Fibroblast of skin of left biceps (primary cell): ENCODE results near the gene SLC35F4.
A peak's percentile ranks its signal among the peaks of the same experiment; 100 is the strongest.

Experiments used
- DNase-seq, 2 experiments: peaks; one replicate each; pipeline ENCODE4 v3.0.0-alpha.2; 2013; ENCODE audit warnings: low read depth in 2 of 2

The SLC35F4 gene

DNA sequence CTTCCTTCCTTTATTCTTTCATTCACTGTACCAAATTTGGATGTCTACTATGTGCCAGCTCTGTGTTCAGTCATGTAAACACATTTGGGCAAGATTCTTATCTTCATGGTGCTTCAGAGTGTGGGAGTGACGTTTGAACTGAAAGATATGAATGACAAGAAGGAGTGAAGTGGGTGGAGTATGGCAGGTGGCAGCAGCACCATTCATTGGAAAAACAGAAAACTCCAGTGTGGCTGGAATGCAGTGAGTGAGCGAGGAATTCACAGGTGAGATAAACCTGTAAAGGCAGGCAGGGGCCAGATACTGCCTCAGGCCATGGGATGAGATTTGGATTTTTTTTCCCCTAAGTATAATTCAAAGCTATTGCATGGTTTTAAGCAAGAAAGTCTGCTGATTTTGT, 231.6 kb downstream of the SLC35F4 start:
- DNase-seq: no peak

DNA sequence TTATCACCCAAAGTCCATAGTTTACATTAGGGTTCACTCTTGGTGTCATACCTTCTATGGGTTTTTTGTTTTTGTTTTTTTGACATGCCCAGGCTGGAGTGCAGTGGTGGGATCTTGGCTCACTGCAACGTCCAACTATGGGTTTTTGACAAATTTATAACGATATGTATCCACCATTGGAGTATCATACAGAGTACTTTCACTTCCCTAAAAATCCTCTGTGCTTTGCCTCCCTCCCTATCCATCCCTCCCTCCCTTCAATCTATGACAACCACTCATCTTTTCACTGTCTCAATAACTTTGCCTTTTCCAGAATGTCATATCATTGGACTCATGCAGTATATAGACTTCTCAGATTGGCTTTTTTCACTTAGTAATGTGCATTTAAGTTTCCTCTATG, 233.2 kb downstream of the SLC35F4 start:
- no peak for DNase-seq

DNA sequence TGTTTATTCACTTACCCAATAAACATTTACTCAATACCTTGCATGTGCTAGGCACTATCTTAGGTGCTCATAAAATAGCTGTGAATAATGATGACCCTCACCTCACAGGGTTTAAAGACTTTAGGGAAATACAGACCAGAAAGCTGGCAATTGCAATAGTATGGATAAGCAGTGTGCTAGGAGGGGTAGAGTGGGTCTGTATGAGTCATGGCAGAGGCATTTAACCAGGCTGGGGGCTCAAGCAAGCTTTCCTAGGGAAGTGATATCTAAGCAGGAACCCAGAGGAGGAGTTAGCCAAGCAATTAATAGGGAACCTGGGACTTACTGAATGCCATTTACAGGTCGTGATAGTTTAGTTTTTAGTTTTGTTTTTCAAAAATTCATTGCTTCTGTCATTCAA, 248.4 kb downstream of the SLC35F4 start:
- DNase-seq: no peak

DNA sequence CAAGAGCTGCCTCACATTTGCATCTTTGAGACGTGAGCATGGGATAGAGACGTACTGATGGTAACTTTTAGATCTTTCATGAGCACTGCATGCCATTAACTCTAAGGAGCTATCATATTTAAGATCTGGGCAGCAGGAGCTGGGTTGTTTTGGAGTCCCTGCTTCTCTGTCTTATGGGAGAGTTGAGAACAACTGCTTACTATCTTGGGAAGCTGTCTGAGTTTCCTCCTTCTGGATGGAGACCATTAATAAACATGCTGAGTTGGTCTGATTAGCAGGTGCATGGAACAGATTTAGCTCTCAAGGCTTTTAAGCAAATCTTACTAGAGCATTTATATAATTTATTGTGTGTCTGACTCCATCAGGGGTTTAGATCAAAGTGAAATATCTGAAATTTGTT, 252.9 kb downstream of the SLC35F4 start:
- DNase-seq: no peak

DNA sequence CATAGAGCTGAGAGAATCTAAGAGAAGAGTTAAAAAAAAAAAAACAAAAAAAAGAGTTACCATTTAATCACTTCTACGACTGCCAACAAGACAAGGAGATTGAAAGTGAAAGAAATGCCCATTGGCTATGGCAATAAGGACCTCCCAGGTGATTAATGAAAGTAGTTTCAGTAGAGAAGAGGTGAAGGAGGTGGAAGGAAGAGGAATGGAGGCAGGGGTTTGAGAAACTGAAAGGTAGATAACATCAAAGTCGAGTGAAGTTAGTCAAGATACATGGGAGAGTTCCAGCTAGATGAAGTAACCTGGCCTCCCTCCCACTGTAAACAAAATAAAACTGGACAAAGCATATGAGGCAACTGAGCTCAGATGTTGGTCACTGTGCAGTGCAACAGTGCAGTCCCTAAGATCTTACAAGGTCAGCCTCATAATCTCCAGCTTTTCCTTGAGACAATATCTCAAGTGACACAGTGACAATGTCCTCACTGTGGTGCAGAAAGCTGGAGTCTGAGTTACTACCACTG, 254.3 kb downstream of the SLC35F4 start:
- DNase-seq: no peak

DNA sequence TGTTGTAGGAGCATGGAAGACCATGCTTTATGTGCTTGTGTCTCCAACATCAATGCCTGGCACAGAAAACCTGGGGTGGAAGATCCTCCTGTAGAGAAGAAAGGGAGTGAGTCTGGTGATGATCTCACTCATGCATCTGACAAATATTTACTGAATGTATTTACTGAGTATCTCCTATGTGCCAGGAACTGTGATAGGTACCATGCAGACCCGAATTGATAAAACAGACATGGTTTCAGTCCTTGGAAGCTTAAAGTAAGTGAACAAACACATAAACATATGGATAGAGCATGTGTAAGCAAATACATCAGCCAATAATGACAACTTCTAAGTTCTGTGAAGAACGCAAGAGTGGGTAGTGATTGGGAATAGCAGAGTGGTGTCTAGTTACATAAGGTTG, 255.3 kb downstream of the SLC35F4 start:
- DNase-seq: no peak

DNA sequence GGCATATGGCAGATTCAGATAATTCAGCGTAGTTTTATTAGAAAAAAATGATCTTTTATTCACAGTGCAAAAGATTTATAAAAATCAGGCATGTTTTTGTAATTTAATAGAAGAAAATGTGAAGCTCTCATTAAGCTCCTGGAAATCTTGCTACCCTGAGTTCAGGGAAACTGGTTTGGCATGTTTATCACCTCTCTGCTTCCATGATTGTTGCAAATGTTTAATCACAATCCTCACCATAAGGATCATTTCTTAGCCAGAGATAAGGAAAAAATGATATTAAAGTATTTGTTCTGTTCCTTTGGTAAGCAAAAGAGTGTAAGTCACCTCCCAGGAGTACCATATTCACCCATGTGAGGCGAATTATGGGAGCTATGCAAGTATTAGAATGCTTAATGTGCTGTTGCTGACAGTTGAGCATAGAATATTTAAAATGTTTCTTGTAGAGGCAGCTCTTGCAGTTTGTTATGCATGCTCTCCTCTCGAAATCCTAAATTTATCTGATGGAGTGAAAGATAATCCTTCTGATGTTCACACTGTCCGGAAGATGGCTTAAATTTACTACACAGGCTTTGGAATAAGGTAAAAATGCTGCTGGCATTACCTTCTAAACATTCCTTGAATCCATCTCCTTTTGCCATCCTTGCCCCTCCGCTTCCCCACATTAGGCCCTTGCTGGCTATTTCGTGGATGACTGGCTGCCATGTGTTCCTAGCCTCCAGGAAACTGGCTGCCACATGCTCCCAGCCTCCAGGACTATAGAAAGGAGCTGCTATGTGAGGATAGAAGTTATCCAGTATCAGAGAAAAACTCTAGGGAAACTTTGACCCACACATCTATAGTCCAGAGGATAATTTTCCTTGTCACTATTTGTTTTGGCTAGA, 256.5 kb downstream of the SLC35F4 start:
- DNase-seq: no peak

DNA sequence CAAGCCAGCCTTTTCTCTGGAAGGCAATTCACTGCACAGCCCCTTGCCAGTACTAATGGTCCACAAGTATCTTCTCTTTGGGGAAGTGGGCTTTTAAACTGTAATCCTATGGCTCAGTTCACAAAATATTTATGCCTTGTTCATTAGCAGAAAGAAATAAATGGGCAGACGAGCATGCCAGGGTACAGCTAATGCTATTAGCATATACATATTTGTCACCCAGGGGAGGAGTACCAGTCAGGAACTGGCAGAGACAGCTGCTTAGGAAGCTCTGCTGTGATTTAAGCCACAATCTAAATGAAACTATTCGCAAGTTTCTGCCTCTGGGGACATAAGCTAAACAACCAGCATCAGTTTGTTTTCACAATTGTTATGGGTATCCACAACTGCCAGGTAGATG, 258.8 kb downstream of the SLC35F4 start:
- no peak for DNase-seq

DNA sequence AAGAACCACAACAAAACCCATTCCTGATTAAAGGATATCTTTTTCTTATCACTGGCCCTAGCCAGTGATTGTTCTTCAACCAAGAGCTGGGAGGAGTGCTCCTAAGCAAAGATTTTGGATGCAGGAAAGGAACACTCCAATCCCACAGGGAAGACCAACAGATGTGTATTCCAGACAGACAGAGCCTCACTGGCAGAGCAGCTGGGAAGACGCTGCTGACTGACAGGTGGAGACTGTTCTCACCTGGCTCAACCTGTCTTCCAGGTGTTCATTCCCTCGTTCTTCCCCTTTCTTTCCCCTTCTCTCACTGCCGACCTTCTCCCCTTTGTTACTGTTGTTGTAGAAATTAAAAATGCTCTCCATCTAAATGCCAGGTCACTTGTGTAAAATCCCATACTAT, 282.5 kb downstream of the SLC35F4 start:
- DNase-seq: no peak

DNA sequence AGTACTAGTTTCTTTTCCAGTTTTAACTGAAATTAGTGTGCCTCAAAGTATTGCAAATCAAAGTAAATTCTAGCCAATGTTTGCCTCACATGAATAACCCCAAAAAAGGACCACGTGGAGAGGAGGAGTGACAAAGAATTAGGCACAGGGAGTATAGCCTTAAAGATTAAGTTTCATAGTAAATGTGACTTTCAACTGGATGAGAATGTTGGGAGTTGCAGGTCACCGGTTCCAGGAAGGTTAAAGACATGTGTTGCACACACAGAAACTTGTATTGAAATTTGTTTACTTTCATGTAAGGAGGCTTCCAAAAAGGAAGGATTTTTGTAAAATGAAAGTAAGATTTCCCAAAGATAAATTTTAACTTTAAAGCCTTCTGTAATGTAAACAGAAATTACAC, 283.1 kb downstream of the SLC35F4 start:
- no peak for DNase-seq

DNA sequence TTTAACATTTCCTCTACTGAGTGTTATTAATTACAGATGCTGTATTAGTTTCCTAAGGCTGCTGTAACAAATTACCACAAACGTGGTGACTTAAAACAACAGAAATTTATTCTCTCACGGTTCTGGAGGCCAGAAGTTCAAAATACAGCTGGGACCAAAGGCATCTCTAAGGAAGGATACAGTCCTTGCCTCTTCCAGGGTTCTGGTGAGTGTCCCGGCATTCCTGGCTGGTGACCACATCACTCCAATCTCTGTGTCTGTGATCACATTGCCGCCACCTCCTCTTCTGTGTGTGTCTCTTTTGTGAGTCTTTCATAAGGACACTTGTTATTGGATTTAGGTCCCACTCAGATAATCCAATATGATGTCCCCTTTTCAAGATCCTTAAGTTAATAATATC, 287.1 kb downstream of the SLC35F4 start:
- DNase-seq: no peak

DNA sequence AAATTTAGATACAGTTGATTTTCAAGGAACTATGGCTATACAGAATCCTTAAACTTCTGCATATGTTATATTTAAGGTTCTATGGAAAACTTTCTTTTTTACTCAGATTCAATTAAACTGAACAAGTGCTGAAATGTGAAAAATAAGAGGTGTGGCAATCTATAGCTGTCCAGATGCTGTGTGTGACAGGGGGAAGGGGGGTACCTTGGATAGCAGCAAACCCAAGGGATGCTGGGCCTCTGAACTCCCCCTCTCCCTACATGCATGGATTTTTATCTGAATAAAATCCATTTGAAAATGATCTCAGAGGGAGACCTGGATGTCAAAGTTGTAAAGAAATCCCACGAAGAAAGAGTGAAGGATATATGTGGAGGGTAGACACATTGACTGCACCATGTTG, 289.4 kb downstream of the SLC35F4 start:
- no peak for DNase-seq

DNA sequence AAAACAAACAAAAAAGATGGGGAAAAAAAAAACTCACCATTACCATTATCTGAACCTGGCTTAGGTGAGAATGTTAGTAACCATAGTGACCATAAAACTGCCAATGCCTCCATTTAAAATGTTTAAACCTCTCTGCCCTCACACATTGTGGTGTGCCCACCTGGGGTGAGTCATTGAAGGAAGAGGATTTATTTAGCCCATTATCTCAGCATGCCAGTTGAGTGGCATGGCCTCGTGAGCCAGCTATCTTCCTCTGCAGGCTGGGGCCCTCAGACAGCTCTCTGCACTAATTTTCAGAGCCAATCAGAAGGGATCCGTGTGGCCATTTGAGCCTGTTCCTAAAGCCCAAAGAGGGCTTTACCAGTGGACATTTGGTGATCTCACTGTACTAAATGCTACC, 290.4 kb downstream of the SLC35F4 start:
- DNase-seq: no peak

DNA sequence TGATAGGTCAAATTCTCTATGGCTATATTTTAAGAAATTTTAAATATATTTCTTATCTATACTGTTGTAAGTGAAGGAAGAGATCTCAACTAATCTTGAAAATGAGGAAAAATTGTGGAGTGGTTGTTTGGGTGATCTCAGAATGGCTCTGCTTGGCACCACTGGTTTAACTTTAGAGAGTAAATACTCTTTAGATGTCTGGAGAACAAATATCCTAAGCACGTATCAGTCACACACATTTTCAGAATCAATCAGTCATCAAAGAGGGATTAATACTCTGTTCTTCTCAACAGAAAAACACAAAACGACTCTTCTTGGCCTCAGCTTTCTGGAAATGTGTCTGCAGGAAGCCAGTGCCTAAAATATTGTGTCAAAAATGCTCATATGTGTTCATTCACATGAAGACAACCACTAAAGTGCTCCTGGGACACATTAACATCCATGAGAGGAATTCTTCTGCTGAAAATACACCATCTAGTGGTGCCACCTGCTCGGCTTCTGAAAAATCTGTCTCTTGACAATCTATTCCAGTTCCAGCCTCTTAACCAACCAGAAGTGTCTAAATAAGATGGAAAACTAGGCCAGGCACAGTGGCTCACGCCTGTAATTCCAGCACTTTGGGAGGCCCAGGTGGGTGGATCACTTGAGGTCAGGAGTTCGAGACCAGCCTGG, 291.1 kb downstream of the SLC35F4 start:
- DNase-seq: no peak

DNA sequence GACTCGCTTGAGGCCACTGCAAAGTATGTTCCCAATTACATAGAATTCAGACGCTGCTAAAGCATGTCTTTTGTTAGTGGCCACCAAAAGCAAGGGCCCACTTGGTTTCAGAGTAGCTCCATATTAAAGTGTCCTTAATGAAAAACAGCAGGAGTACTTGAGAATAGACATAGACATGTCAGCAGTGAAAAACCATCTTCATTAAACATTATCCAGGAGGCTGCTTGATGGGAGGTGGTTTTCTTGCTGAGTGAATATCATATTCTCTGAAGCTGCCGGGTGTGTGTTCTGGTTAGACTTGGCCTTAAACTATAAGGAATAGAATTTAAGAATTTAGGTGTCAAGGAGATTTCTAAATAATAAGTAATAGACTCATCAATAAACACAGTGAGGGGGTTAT, 292.7 kb downstream of the SLC35F4 start:
- peak in 1 of 2 experiments; percentile 3 for DNase-seq

DNA sequence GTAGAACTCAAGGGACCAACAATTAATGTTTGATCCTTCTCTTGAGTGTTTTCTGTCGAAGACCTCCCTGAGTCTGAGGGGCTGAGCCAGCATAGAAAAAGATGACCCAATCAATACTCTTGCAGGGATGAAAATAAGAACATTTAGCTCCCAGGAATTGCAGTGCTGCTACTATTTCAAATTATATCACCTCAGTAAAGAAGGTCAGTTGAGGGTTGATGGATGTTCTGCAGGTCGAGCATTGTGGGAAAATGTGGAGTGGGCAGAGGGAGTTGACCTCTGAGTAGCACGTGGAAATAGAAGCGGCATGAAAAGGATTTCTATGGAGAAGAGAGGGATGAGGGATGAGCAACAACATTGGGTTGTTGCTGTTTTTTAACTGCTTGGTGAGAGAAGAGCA, 297.3 kb downstream of the SLC35F4 start:
- DNase-seq: no peak

DNA sequence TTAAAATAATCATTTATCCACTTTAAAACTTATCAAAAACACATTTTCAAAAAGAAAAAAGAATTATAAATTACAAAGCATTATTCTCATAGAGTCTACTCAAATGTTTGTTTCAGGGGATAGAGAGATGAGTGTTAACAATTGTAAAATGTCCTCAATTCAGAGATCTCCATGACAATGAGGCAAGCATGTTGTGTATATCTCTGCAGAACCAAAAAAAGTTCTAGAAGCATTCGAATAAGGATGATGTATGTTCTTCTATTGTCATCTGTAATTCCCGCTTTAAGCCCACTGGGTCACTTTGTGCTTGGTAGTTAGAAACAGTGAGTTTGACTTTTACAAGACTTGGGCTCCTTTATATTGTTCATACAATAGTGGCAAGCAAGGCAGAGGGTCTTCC, 298.7 kb downstream of the SLC35F4 start:
- no peak for DNase-seq

DNA sequence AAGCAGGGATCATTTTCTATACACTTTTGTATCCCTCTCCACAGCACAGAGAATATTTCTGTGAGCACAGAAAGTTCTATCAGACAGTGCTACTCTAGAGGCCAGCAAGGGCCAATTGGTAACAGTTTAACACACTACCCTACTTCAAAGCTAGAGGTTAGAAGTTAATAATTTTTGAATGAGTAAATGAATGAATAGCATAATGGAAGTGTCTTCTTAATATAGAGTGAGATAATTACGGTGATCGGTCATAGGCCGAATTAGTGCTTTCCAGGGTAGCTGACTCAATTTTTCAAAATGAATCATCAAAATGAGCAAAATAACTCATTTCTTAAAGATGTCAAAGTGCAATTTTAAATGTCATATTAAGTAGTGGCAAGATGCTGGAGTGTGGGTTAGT, 305.2 kb downstream of the SLC35F4 start:
- no peak for DNase-seq

DNA sequence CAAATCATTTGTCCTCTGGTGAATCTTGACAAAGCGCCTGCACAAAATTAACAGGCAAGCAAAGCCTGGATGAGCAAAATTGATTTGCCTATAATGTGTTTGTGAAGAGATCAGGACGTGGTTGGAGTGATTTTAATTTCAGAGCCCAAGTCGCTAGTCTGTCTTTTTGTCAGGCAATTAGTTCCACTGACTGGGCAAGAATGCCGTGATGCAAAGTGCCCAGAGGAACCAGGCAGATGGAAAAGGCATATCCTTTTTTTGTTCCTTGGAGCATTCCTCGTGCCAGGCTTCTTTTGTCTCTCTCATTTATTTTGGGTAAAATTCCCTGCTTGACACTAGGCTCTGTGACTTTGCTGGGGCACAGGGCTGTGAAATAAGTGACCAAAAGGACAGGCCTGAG, 306.3 kb downstream of the SLC35F4 start:
- DNase-seq: no peak

DNA sequence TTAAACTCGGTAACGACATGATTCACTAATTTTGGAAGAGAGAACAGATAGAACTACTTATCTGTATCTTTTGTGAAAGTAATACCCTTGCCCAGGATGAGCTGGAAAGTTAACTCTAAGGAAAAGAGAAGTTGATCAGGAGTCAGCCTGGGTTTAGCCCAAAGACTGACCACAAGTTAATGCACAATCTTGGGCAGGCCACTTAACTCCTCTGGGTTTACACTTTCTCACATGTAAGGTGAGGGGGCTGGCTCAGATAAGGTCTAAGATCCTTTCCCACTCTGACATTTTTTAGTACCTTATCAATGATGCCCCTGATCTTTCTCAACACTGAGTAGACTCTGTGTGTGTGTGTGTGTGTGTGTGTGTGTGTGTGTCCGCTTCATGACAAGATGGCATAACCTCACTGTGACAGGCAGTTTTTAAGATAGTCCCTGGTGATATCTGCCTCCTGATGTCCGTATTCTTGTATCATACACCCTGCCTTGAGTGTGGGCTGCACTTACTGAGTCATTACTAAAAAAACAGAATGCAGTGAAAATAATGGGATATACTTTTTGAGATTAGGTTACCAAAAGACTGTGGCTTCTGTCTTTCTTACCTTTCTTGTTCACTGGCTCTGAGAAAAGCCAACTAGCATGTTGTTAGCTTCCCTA, 316.0 kb downstream of the SLC35F4 start:
- DNase-seq: no peak

DNA sequence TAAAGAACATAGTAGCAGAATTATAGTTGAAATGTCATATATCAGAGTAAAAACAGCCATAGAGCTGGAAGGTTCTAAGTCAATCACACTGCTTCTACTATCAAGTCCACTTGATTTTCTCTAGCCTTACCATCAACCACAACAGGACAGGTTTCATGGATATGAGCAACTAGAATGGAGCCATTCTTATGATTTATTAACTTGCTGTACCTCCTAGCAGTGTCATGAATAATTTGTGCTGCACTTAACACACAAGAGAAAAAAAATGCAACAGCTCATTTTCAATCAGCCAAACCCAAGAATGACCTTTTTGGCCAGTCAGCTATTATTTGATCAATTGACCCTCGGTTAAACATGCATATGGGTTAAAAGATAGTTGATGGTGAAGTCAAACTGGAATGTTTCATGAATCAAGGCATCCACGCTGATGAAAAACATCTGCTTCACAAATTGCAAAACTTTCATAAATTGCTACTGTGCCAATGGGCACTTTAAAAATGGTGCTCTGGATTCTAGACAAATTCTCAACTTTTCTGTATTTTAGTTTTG, 316.8 kb downstream of the SLC35F4 start:
- DNase-seq: no peak

DNA sequence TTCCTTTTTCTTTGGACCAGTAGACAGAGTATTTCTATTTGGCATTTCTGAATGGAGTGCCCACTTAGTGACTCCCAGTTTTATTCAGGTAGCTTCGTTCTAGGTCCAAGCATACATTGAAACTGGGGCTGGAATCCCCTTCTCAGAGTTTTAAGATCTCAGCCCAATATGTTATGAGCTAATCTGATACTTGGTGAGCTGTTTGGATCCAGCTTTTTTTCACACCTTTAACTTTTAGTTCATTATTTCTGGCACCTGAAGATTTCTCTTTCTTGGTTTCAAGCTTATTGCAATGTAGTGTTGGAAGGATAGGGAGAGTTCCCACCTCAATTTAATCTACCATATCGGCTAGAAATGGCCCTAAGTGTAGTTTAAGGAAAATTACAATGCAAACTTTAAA, 318.8 kb downstream of the SLC35F4 start:
- no peak for DNase-seq
